NCI-H345 (cell line): Measurements from ENCODE around the gene LGALS12.
"Not testable (repeated sequence)": the region's sequence is repeated elsewhere in the genome, so short reads cannot be mapped to it uniquely, and the experiment has no call there.

Experiments
- DNase-seq: peaks from one replicate; lab custom pipeline; 2025; lab: John Stamatoyannopoulos, UW

The LGALS12 gene

GRCh38 chr11:63504933-63505586 is 824 bp upstream of the LGALS12 start:
- DNase-seq = no peak

GRCh38 chr11:63506876-63507275 is 992 bp downstream of the LGALS12 start:
- no peak for DNase-seq

GRCh38 chr11:63507511-63507910 is 1.6 kb downstream of the LGALS12 start:
- DNase-seq = no peak

- DNase-seq = no peak
Measured at GRCh38 chr11:63508009-63508408, 2.1 kb downstream of the LGALS12 start.

DNA sequence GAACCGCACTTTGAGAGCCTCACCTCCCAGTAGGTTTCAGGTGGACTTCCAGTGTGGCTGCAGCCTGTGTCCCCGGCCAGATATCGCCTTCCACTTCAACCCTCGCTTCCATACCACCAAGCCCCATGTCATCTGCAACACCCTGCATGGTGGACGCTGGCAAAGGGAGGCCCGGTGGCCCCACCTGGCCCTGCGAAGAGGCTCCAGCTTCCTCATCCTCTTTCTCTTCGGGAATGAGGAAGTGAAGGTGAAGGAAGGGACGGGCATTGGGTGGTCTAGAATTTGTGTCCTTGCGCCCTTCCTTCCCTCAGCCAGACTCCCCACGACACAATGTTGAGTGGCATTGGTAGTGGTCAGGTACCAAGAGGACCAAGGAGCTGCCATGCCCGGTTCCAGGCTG is 2.9 kb downstream of the LGALS12 start:
- DNase-seq = no peak

GRCh38 chr11:63510360-63511047 is 4.6 kb downstream of the LGALS12 start:
- DNase-seq = no peak

- DNase-seq = no peak
Measured at GRCh38 chr11:63511048-63511748, 5.3 kb downstream of the LGALS12 start.

- no peak for DNase-seq
Measured at GRCh38 chr11:63512816-63513215, 6.9 kb downstream of the LGALS12 start.

- DNase-seq = no peak
Measured at GRCh38 chr11:63516109-63516508, 10.2 kb downstream of the LGALS12 start.

DNA sequence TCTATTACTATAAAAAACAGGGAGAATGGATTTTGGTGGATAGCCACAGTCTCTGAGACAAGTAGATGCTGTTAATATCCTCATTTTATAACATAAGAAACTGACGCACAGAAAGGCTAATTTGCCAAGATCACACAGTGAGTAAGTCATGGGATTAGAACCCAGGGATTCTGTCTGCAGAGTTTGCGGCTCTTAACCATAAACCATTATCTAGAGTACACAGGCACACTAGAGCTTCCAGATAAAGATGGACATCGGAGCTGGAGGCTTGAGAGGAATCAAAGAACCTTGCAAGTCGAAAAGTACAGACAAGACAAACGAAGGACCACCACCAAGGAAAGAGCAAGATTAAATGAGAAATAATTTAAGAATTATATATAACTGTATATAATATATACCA is 11.3 kb downstream of the LGALS12 start:
- no peak for DNase-seq

GRCh38 chr11:63518548-63518947 is 12.7 kb downstream of the LGALS12 start:
- DNase-seq = no peak

GRCh38 chr11:63520606-63521170 is 14.8 kb downstream of the LGALS12 start:
- DNase-seq = no peak

DNA sequence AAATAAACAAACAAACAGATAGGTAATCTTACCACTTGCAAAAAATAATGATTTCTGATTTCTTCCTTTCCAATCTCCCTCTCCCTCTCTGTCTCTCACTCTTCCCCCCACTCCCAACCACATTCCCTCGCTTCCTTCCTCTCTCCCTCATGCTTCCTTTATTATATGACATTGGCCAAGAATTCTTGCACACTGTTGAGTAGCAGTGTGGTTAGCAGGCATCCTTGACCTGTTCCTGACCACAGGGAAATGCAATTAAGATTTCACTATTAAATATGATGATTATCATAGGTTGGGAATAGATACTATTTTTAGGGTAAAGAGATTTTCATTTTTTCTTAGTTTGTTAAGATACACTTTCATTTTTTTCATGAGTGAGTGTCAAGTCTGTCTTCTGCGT is 16.0 kb downstream of the LGALS12 start:
- no peak for DNase-seq

- DNase-seq = no peak
Measured at GRCh38 chr11:63523151-63523550, 17.3 kb downstream of the LGALS12 start.

GRCh38 chr11:63527667-63528066 is 21.8 kb downstream of the LGALS12 start:
- DNase-seq = no peak

DNA sequence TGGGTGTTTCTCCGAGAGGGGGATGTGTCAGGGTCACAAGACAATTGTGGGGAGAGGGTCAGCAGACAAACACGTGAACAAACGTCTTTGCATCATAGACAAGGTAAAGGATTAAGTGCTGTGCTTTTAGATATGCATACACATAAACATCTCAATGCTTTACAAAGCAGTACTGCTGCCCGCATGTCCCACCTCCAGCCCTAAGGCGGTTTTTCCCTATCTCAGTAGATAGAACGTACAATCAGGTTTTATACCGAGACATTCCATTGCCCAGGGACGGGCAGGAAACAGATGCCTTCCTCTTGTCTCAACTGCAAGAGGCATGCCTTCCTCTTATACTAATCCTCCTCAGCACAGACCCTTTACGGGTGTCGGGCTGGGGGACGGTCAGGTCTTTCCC is 22.3 kb downstream of the LGALS12 start:
- not testable (repeated sequence) for DNase-seq

GRCh38 chr11:63528729-63529278 is 22.9 kb downstream of the LGALS12 start:
- not testable (repeated sequence) for DNase-seq

DNA sequence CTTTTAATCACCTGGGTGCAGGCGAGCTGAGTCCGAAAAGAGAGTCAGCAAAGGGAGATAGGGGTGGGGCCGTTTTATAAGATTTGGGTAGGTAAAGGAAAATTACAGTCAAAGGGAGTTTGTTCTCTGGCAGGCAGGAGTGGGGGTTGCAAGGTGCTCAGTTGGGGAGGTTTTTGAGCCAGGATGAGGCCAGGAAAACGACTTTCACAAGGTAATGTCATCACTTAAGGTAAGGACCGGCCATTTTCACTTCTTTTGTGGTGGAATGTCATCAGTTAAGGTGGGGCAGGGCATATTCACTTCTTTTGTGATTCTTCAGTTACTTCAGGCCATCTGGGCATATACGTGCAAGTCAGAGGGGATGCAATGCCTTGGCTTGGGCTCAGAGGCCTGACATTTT is 23.5 kb downstream of the LGALS12 start:
- DNase-seq = not testable (repeated sequence)

DNA sequence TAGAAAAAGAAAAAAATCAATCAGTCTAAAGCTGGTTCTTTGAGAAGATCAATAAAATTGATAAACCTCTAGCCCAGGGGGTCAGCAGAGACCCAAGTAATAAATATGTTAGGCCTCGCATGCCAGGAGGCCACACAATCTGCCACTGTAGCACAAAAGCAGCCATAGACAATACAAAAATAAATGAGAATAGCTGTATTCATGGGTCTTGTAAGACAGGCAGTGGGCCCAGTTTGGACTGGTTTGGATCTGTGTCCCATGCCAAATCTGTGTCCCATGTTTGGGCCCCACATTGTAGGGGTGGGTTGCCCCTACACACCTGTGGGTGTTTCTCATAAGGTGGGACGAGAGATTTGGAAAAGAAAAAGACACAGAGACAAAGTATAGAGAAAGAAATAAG is 24.1 kb downstream of the LGALS12 start:
- no peak for DNase-seq

DNA sequence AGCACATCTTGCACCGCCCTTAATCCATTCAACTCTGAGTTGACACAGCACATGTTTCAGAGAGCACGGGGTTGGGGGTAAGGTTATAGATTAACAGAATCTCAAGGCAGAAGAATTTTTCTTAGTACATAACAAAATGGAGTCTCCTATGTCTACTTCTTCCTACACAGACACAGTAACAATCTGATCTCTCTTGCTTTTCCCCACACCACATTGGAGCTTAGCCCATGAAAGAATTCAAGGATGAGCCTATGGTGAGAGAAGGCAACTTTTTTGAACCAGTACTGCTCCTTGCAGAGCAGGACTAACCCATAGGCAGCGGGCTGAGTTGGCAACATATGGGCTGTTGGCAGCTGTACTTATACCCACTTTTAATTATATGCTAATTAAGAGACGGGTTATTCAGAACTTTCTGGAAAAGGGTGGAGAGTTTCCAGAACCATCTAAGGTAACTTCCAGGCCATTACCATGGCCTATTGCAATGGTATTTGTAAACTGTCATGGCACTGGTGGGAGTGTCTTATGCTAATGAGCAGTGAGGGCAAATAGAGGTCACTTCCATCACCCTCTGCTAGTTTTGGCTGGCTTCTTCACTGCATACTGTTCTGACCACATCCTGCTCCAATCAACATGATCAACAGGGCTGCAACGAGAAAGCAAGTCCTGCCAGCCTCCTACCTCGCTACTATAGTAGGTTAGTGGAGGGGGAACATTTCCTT is 25.3 kb downstream of the LGALS12 start:
- DNase-seq = not testable (repeated sequence)

- no peak for DNase-seq
Measured at GRCh38 chr11:63532117-63532516, 26.2 kb downstream of the LGALS12 start.
